Testis (tissue), 2 donors: ENCODE results near the gene KCND3.

Source experiments
- CTCF ChIP-seq, 3 experiments: fragments of 450-650 bp in 2 of 3; fragments of 200-600 bp in 1 of 3; sonication (generic) in 1 of 3; IDR thresholded peaks; one replicate each; pipeline ENCODE4 v1.5.1; 2016 to 2019; ENCODE audit warnings: antibody characterized with exemption in 3 of 3, mild to moderate bottlenecking in 2 of 3, moderate library complexity in 1 of 3
- POLR2A ChIP-seq: fragments of 450-650 bp; IDR thresholded peaks from one replicate; pipeline ENCODE4 v1.6.1; 2017; ENCODE audit warnings: antibody characterized with exemption, mild to moderate bottlenecking, moderate library complexity

DNA sequence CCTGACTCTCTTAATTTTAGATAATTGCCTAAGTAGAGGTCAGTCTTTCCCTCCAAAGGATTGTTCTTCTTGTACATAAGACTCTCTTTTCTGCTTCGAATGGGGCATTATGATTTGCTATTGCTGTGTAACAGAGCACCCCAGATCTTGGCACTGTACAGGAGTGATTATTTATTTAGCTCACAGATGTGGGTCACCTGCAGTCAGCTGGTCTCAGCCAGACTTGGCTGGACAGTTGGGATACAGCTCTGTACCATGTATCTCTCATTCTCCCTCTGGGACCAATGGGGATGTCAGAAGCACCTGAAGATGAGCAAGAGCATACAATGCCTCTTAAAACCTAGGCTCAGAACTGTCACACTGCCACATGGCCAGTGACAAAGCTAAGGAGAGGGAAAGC, 23.4 kb upstream of the KCND3 start:
- no peak for TF ChIP-seq CTCF (IDR thresholded peaks at IDR 0.05)
- no peak for TF ChIP-seq POLR2A
